Neural cell (in vitro differentiated cells): ENCODE measurements around the gene XAGE5. TPM values are rescaled to one million over a fixed set of nuclear protein-coding genes. Genes with fewer than 3 reads are reported as not detected.
"Not testable (repeated sequence)": the region's sequence is repeated elsewhere in the genome, so short reads cannot be mapped to it uniquely, and the experiment has no call there.

Experiments
- H2AFZ ChIP-seq: fragments of 200-600, 300-800 bp; sonication (generic), shearing (Covaris generic); 2 replicates; pipeline ENCODE4 v1.6.0; 2014; ENCODE audit warnings: low read depth, mild to moderate bottlenecking, antibody characterized with exemption, low read length, moderate library complexity
- H3F3A ChIP-seq: fragments of 200-600 bp; shearing (Covaris generic); 2 replicates; pipeline ENCODE4 v1.6.1; 2016; ENCODE audit warnings: mild to moderate bottlenecking, moderate library complexity, mixed read lengths, antibody characterized with exemption, low read length; ENCODE audit not compliant: insufficient read depth, poor library complexity, severe bottlenecking
- H3K27ac ChIP-seq: fragments of 200-600, 300-800 bp; sonication (generic), shearing (Covaris generic); 2 replicates; pipeline ENCODE4 v1.5.1; 2014; ENCODE audit warnings: mild to moderate bottlenecking, low read length, moderate library complexity
- H3K27me3 ChIP-seq: fragments of 300-800, 200-600 bp; sonication (generic), shearing (Covaris generic); 2 replicates; pipeline ENCODE4 v1.6.0; 2014; ENCODE audit warnings: mild to moderate bottlenecking, low read depth, low read length, moderate library complexity; ENCODE audit not compliant: insufficient read depth
- H3K36me3 ChIP-seq: fragments of 300-800, 200-600 bp; sonication (generic), shearing (Covaris generic); 2 replicates; pipeline ENCODE4 v1.5.1; 2014; ENCODE audit warnings: mild to moderate bottlenecking, antibody characterized with exemption, low read length, moderate library complexity; ENCODE audit not compliant: insufficient read depth
- H3K4me2 ChIP-seq: fragments of 300-800, 200-600 bp; sonication (generic), shearing (Covaris generic); 2 replicates; pipeline ENCODE4 v1.6.0; 2014; ENCODE audit warnings: mild to moderate bottlenecking, low read length
- H3K4me3 ChIP-seq: fragments of 300-800, 200-600 bp; sonication (generic), shearing (Covaris generic); 2 replicates; pipeline ENCODE4 v1.5.1; 2014; ENCODE audit warnings: mild to moderate bottlenecking, low read length, moderate library complexity
- H3K79me2 ChIP-seq: fragments of 200-600 bp; shearing (Covaris generic); replicated peaks from 2 replicates; pipeline ENCODE4 v1.6.0; 2014; ENCODE audit warnings: mild to moderate bottlenecking, low read length, moderate library complexity; ENCODE audit not compliant: insufficient read depth
- H3K9ac ChIP-seq: fragments of 300-800, 200-600 bp; sonication (generic), shearing (Covaris generic); 2 replicates; pipeline ENCODE4 v1.6.1; 2016; ENCODE audit warnings: mild to moderate bottlenecking, low read length, mixed read lengths
- H3K9me2 ChIP-seq: fragments of 200-600 bp; shearing (Covaris generic); 2 replicates; pipeline ENCODE4 v1.6.1; 2016; ENCODE audit warnings: mild to moderate bottlenecking, low read length, mixed read lengths; ENCODE audit not compliant: insufficient read depth
- H3K9me3 ChIP-seq: fragments of 200-600, 300-800 bp; sonication (generic), shearing (Covaris generic); 2 replicates; pipeline ENCODE4 v1.6.1; 2016; ENCODE audit warnings: mild to moderate bottlenecking, mixed run types, low read length, moderate library complexity, mixed read lengths
- H4K20me1 ChIP-seq: fragments of 200-600 bp; shearing (Covaris generic); 2 replicates; pipeline ENCODE4 v1.6.1; 2016; ENCODE audit warnings: mild to moderate bottlenecking, mixed run types; ENCODE audit not compliant: insufficient read depth
- CTCF ChIP-seq: fragments of 450-650 bp; IDR thresholded peaks from 2 replicates; pipeline ENCODE4 v1.5.1; 2014; ENCODE audit warnings: antibody characterized with exemption, mild to moderate bottlenecking, moderate library complexity; ENCODE audit not compliant: poor library complexity, severe bottlenecking
- EP300 ChIP-seq: fragments of 450-650 bp; conservative IDR thresholded peaks from 2 replicates; pipeline ENCODE4 v1.6.1; 2014; ENCODE audit warnings: antibody characterized with exemption, mild to moderate bottlenecking, moderate library complexity; ENCODE audit not compliant: poor library complexity, severe bottlenecking
- EZH2 ChIP-seq: fragments of 200-600, 300-800 bp; shearing (Covaris generic), sonication (generic); IDR thresholded peaks from 2 replicates; pipeline ENCODE4 v1.6.1; 2014; ENCODE audit warnings: antibody characterized with exemption, low read length, borderline replicate concordance, mild to moderate bottlenecking; ENCODE audit not compliant: insufficient read depth, poor library complexity, severe bottlenecking
- MXI1 ChIP-seq: fragments of 450-650 bp; conservative IDR thresholded peaks from 2 replicates; pipeline ENCODE4 v1.6.1; 2014; ENCODE audit warnings: antibody characterized with exemption, mild to moderate bottlenecking; ENCODE audit not compliant: poor library complexity, severe bottlenecking
- POLR2AphosphoS5 ChIP-seq: IDR thresholded peaks from 2 replicates; pipeline ENCODE4 v1.6.1; 2012
- RAD21 ChIP-seq: fragments of 450-650 bp; conservative IDR thresholded peaks from 2 replicates; pipeline ENCODE4 v1.6.1; 2014; ENCODE audit warnings: antibody characterized with exemption, mild to moderate bottlenecking, moderate library complexity
- REST ChIP-seq: IDR thresholded peaks from 2 replicates; pipeline ENCODE4 v1.6.1; 2012; ENCODE audit warnings: borderline replicate concordance
- SMC3 ChIP-seq: fragments of 450-650 bp; conservative IDR thresholded peaks from 2 replicates; pipeline ENCODE4 v1.6.1; 2014; ENCODE audit warnings: antibody characterized with exemption, mild to moderate bottlenecking, moderate library complexity; ENCODE audit not compliant: poor library complexity
- TAF1 ChIP-seq: IDR thresholded peaks from 2 replicates; pipeline ENCODE4 v1.6.1; 2012; ENCODE audit warnings: low read depth
- polyA minus RNA-seq: library from RNA; depleted of rRNA, polyadenylated mRNA; stranded (reverse); fragments of >200 nt; gene quantifications from 2 replicates; pipeline ENCODE4 v1.2.3, GENCODE V29; 2014
- polyA plus RNA-seq: library from polyadenylated mRNA; depleted of rRNA; stranded (reverse); fragments of >200 nt; gene quantifications from 2 replicates; pipeline ENCODE4 v1.2.3, GENCODE V29; 2014

XAGE5 gene
- polyA plus RNA-seq: not detected in 2 replicates
- not detected in 2 replicates for polyA minus RNA-seq

- Histone ChIP-seq H3K79me2 (no peaks in the 10 kb centered on the region), H3K27me3 (no peaks in the 10 kb centered on the region)
- TF ChIP-seq MXI1 (no peak), EZH2 (no peak), SMC3 (no peak), CTCF (no peak), RAD21 (no peak), TAF1 (no peak), EP300 (no peak), REST (no peak), POLR2AphosphoS5 (no peak)
Measured at GRCh38 chrX:52811065-52811625, at the start of gene XAGE5. XAGE5 (plus strand) TSS chrX:52811287; CDS start chrX:52812567, 1,280 bp downstream.

GRCh38 chrX:52765983-52766382 is 45.1 kb upstream of the XAGE5 start:
- not testable (repeated sequence) for H3F3A ChIP-seq, H3K4me3 ChIP-seq, H3K9me3 ChIP-seq, H3K4me2 ChIP-seq, H2AFZ ChIP-seq, H3K79me2 ChIP-seq, H3K9ac ChIP-seq, H4K20me1 ChIP-seq, H3K27ac ChIP-seq, H3K9me2 ChIP-seq, H3K27me3 ChIP-seq, H3K36me3 ChIP-seq

More at GRCh38 chrX:52811065-52811625, at the start of gene XAGE5:
- H3K27ac ChIP-seq: no peak within 1 kb of the TSS
- no peak within 1 kb of the TSS for H3K4me2 ChIP-seq
- no peak within 1 kb of the TSS for H3K9ac ChIP-seq
- no peak within 1 kb of the TSS for H2AFZ ChIP-seq
- H3K36me3 ChIP-seq: no peaks in the 10 kb centered on the region
- H3K9me3 ChIP-seq: no peaks in the 10 kb centered on the region
- no peaks in the 10 kb centered on the region for H4K20me1 ChIP-seq
- H3F3A ChIP-seq: no peaks in the 10 kb centered on the region
- H3K4me3 ChIP-seq: no peak within 1 kb of the TSS
- H3K9me2 ChIP-seq: no peaks in the 10 kb centered on the region

GRCh38 chrX:52773504-52773903 is 37.6 kb upstream of the XAGE5 start:
- not testable (repeated sequence) for H3K9me2 ChIP-seq, H4K20me1 ChIP-seq, H3K9ac ChIP-seq, H3K4me3 ChIP-seq, H3K27me3 ChIP-seq, H3K36me3 ChIP-seq, H3K9me3 ChIP-seq, H3K79me2 ChIP-seq, H3K4me2 ChIP-seq, H3F3A ChIP-seq, H3K27ac ChIP-seq, H2AFZ ChIP-seq

- H3K9ac ChIP-seq, H2AFZ ChIP-seq, H3K36me3 ChIP-seq, H3K9me3 ChIP-seq, H3K4me2 ChIP-seq, H3F3A ChIP-seq, H3K27me3 ChIP-seq, H3K79me2 ChIP-seq, H4K20me1 ChIP-seq, H3K27ac ChIP-seq, H3K9me2 ChIP-seq, H3K4me3 ChIP-seq: not testable (repeated sequence)
Measured at GRCh38 chrX:52797327-52797726, 13.8 kb upstream of the XAGE5 start, which contains the start of gene SPANXN5. SPANXN5 (minus strand) TSS chrX:52797427; CDS start chrX:52797348, 79 bp downstream.

- not testable (repeated sequence) for H3K27me3 ChIP-seq, H3K27ac ChIP-seq, H2AFZ ChIP-seq, H3K9me3 ChIP-seq, H3K4me2 ChIP-seq, H3K4me3 ChIP-seq, H4K20me1 ChIP-seq, H3K79me2 ChIP-seq, H3K36me3 ChIP-seq, H3F3A ChIP-seq, H3K9ac ChIP-seq, H3K9me2 ChIP-seq
Measured at GRCh38 chrX:52804876-52805275, 6.2 kb upstream of the XAGE5 start.
